NCI-H345 (cell line): ENCODE data around the gene FGL2.
"Not testable (repeated sequence)": the region's sequence is repeated elsewhere in the genome, so short reads cannot be mapped to it uniquely, and the experiment has no call there.

ENCODE experiments used
- DNase-seq: peaks from one replicate; lab custom pipeline; 2025; lab: John Stamatoyannopoulos, UW

The FGL2 gene

GRCh38 chr7:77155601-77156377 is 43.8 kb downstream of the FGL2 start:
- not testable (repeated sequence) for DNase-seq

GRCh38 chr7:77154917-77155464 is 44.6 kb downstream of the FGL2 start:
- DNase-seq, result not testable (repeated sequence)

GRCh38 chr7:77152232-77152631 is 47.4 kb downstream of the FGL2 start:
- DNase-seq, result not testable (repeated sequence)
